T-cell (primary cell): Measurements from ENCODE around the gene MPPED1. TPM values are rescaled to one million over a fixed set of nuclear protein-coding genes. Genes with fewer than 3 reads are reported as not detected.

ENCODE experiments used
- ATAC-seq, 4 experiments: fragments of 200-7000 bp in 3 of 4; fragments of 150-1000 bp in 1 of 4; cut with Tn5 transposase; replicated peaks in 1 of 4; 1 replicate in 3 of 4; 2 replicates in 1 of 4; pipeline ENCODE4 v1.10.0; 2021; ENCODE audit warnings: moderate library complexity in 3 of 4, mild to moderate bottlenecking in 2 of 4, moderate number of reproducible peaks in 1 of 4
- CTCF ChIA-PET, 2 donors: fragments of 300-600 bp; sonication (Branson Sonifier 250); formaldehyde crosslinking; loops; one replicate each; lab custom pipeline; 2022; ENCODE audit warnings: antibody characterized with exemption in 2 of 2; lab: Charles Lee
- POLR2A ChIA-PET, 2 donors: fragments of 300-600 bp; sonication (Branson Sonifier 250); formaldehyde crosslinking; loops; one replicate each; lab custom pipeline; 2022; ENCODE audit warnings: antibody characterized with exemption in 2 of 2; lab: Charles Lee
- DNase-seq, 35 experiments: peaks; one replicate each; pipeline versions ENCODE4 v3.0.0 to v3.0.0-alpha.2; 2013 to 2023
- H3K27ac ChIP-seq: one replicate; pipeline ENCODE4 v1.5.1; 2013; ENCODE audit warnings: low read length
- H3K27me3 ChIP-seq, 2 experiments: replicated peaks in 1 of 2; 1 replicate in 1 of 2; 2 replicates in 1 of 2; pipeline versions ENCODE4 v1.6.1 to v1.7.0; 2013; ENCODE audit warnings: low read length in 1 of 2, mixed read lengths in 1 of 2; ENCODE audit not compliant: control insufficient read depth in 2 of 2, insufficient read depth in 2 of 2; ENCODE audit errors: extremely low read depth in 1 of 2
- H3K36me3 ChIP-seq, 2 donors: 1 replicate in 1 of 2; 2 replicates in 1 of 2; pipeline versions ENCODE4 v1.6.1 to v1.7.0; 2013; ENCODE audit warnings: low read length in 1 of 2; ENCODE audit not compliant: control insufficient read depth in 2 of 2, insufficient read depth in 1 of 2; ENCODE audit errors: extremely low read depth in 1 of 2
- H3K4me1 ChIP-seq, 2 experiments: 1 replicate in 1 of 2; 2 replicates in 1 of 2; pipeline versions ENCODE4 v1.6.1 to v1.7.0; 2013; ENCODE audit warnings: low read length in 2 of 2, mixed read lengths in 1 of 2; ENCODE audit not compliant: insufficient read depth in 2 of 2, control insufficient read depth in 1 of 2; ENCODE audit errors: extremely low read depth in 1 of 2
- H3K4me3 ChIP-seq, 2 donors: 1 replicate in 1 of 2; 2 replicates in 1 of 2; pipeline versions ENCODE4 v1.5.1 to v1.7.0; 2013; ENCODE audit warnings: mild to moderate bottlenecking in 2 of 2, low read length in 1 of 2, moderate library complexity in 1 of 2; ENCODE audit not compliant: control insufficient read depth in 1 of 2; ENCODE audit errors: extremely low read depth in 1 of 2
- H3K9me3 ChIP-seq: 2 replicates; pipeline ENCODE4 v1.7.0; 2013
- H3K27ac Mint-ChIP-seq, 2 donors: one replicate each; pipeline ENCODE4 v1.8.0; 2020 to 2021; ENCODE audit warnings: mild to moderate bottlenecking in 2 of 2, mixed read lengths in 2 of 2
- H3K27me3 Mint-ChIP-seq, 2 donors: one replicate each; pipeline ENCODE4 v1.8.0; 2021 to 2022; ENCODE audit warnings: mixed read lengths in 2 of 2
- H3K36me3 Mint-ChIP-seq: one replicate; pipeline ENCODE4 v1.8.0; 2021; ENCODE audit warnings: mixed read lengths
- H3K4me1 Mint-ChIP-seq, 3 donors: one replicate each; pipeline ENCODE4 v1.8.0; 2020 to 2022; ENCODE audit warnings: mixed read lengths in 3 of 3, mild to moderate bottlenecking in 1 of 3
- H3K4me3 Mint-ChIP-seq, 3 donors: one replicate each; pipeline ENCODE4 v1.8.0; 2020 to 2022; ENCODE audit warnings: mild to moderate bottlenecking in 3 of 3, mixed read lengths in 3 of 3, moderate library complexity in 3 of 3
- H3K9me3 Mint-ChIP-seq, 3 donors: one replicate each; pipeline ENCODE4 v1.8.0; 2020 to 2022; ENCODE audit warnings: mixed read lengths in 3 of 3
- WGBS: methylation state at CpG from one replicate; pipeline ENCODE4 v1.1.5; 2013; ENCODE audit warnings: missing lambda C conversion rate; ENCODE audit not compliant: insufficient coverage; 5-methylcytosine and 5-hydroxymethylcytosine counted together
- total RNA-seq, 35 experiments: library from RNA in 6 of 35; stranded (reverse) in 6 of 35; fragments of 120-200 nt in 1 of 35; gene quantifications; one replicate each; pipeline versions ENCODE4 v1.2.1 to v1.2.4 and lab custom pipeline; 2013 to 2026

Gene MPPED1
- total RNA-seq, 5 donors from 2014 or later (not counting 1 experiment from before 2014, with no cell fraction given) = not detected

DNA sequence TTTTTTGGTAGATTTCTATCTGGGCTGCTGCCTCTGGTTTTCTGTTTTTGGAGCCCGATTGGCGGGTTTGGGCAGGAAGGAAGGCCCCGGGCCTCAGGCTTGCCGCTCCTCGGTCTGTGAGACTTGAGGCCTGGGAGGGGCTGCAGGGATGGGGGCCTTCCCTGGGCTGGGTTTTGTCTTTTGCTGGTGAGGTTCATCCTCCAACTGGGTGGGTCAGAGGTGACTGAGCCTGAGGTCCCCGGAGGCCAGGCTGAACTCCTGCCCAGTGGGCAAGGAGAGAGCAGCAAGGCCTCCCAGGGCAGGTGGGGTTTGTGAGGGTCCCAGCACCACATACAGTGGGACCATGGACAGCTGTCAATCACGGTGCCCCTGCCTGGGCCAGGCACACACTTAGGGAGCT is 15.0 kb downstream of the MPPED1 start:
- no peak overlapping the region for H3K4me3 ChIP-seq
- ChIA-PET CTCF (no interaction called here), POLR2A (no interaction called here)
- H3K4me1 Mint-ChIP-seq = no peaks in the 10 kb centered on the region
- H3K36me3 Mint-ChIP-seq = no peaks in the 10 kb centered on the region
- DNase-seq = no peak
- H3K4me1 ChIP-seq = no peaks in the 10 kb centered on the region
- no peak overlapping the region for H3K4me3 Mint-ChIP-seq
- no peaks in the 10 kb centered on the region for H3K9me3 ChIP-seq
- peaks cover 2 to 60% of the 10 kb centered on the region in 2 experiments for H3K27me3 ChIP-seq
- no peaks in the 10 kb centered on the region for H3K9me3 Mint-ChIP-seq
- H3K36me3 ChIP-seq = no peaks in the 10 kb centered on the region
- 25% methylated on average over 4 of the region's 7 CpGs for WGBS
- H3K27ac ChIP-seq = no peak overlapping the region
- no peak overlapping the region for H3K27ac Mint-ChIP-seq
- no peak for ATAC-seq
- peaks cover 29 to 38% of the 10 kb centered on the region in 2 donors for H3K27me3 Mint-ChIP-seq

DNA sequence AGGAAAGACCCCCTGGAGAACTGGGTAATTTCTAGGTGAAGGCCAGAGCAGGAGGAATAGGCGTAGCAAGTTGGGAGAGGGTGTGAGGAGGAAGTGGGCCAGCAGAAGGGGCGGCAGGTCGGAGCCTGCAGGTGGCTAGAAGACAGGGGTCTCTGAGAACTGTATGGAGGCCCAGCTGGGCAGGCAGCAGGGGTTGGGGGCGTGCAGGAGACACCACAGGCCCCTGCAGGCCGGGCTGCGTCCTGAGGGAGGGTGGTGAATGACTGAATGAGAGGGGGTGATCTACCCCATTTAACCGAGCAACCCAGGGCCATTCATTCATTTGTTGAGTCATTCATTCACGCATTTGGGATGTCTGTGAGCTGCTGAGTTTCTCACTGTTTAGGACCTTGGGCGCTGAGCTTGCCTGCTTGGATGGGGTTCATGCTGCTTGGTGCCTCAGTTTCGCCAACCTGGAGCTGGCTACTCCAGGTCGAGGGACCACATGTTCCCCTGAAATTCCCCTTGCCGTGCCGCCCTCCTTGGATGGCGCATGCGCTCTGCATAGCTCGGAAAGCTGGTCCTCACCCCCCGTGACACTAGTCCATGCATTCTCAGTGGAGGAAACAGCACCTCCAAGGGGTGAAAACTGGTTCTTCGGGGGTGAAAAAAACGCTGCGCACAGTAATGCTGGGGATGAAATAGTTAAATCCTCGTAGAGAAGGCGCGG is 15.6 kb downstream of the MPPED1 start:
- DNase-seq = no peak
- no peak overlapping the region for H3K4me3 Mint-ChIP-seq

DNA sequence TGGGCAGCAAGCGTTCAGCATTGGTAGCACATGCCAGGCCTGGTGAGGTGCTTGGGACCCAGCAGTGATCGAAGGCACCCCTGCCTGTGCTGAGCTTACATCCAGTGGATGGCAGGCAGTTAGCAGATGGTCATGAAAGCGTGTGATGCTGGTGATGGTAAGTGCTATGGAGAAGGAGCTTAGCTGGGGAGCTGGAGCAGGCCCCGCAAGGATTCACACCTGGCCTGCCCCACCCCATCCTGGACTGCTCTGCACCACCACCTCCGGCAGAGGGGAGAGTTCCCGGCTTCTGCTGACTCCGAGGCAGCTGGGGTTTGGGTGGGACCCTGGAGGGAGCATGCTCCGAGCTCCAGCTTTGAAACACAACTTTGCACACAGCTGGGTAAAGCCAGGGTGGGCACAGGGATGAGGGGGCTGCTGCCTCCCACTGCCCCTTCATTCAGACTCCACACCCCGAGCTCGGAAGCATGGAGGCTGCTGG is 16.2 kb downstream of the MPPED1 start:
- Histone ChIP-seq H3K27ac (no peak overlapping the region), H3K9me3 (no peaks in the 10 kb centered on the region), H3K27me3 (peaks cover 2 to 66% of the 10 kb centered on the region in 2 experiments), H3K4me1 (no peaks in the 10 kb centered on the region), H3K4me3 (no peak overlapping the region), H3K36me3 (no peaks in the 10 kb centered on the region)
- Mint-ChIP-seq H3K4me3 (no peak overlapping the region), H3K36me3 (no peaks in the 10 kb centered on the region), H3K27ac (no peak overlapping the region), H3K9me3 (no peaks in the 10 kb centered on the region), H3K27me3 (peaks cover 32 to 43% of the 10 kb centered on the region in 2 donors), H3K4me1 (no peaks in the 10 kb centered on the region)
- DNase-seq (no peak), ATAC-seq (no peak)
- ChIA-PET POLR2A (no interaction called here), CTCF (no interaction called here)
- WGBS = 61% methylated on average over 3 of the region's 10 CpGs

More for the DNA sequence above, 15.6 kb downstream of the MPPED1 start:
- Mint-ChIP-seq H3K36me3 (no peaks in the 10 kb centered on the region), H3K27ac (no peak overlapping the region), H3K9me3 (no peaks in the 10 kb centered on the region), H3K27me3 (peaks cover 32 to 43% of the 10 kb centered on the region in 2 donors), H3K4me1 (no peaks in the 10 kb centered on the region)
- no peaks in the 10 kb centered on the region for H3K9me3 ChIP-seq
- no peak for ATAC-seq
- no peak overlapping the region for H3K4me3 ChIP-seq
- ChIA-PET POLR2A (no interaction called here), CTCF (no interaction called here)
- H3K36me3 ChIP-seq = no peaks in the 10 kb centered on the region
- H3K27ac ChIP-seq = no peak overlapping the region
- H3K4me1 ChIP-seq = no peaks in the 10 kb centered on the region
- 71% methylated on average over 23 of the region's 23 CpGs for WGBS
- peaks cover 2 to 62% of the 10 kb centered on the region in 2 experiments for H3K27me3 ChIP-seq

DNA sequence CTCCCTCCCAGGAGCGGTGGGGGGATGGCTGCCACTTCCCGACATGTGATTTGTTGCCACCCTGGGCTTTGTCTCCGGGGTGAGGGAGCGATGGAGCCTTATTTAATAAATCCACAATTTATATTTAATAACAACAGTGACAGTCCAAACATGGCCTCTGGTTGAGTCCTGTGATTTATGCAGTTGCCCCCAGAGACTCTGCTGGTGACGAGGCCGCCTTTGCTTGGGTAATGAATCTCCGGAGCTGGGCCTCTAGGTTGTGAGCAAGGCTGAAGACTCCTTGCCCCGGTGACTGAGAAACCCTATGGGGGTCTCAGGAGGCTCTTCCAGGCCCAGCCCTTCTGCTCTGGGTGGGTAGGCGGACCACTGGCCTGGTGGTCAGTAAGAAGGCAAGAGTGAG is 16.7 kb downstream of the MPPED1 start:
- Histone ChIP-seq H3K27me3 (peaks cover 2 to 68% of the 10 kb centered on the region in 2 experiments), H3K36me3 (no peaks in the 10 kb centered on the region), H3K4me3 (no peak overlapping the region), H3K4me1 (no peaks in the 10 kb centered on the region), H3K27ac (no peak overlapping the region), H3K9me3 (no peaks in the 10 kb centered on the region)
- Mint-ChIP-seq H3K27me3 (peaks cover 32 to 42% of the 10 kb centered on the region in 2 donors), H3K4me3 (no peak overlapping the region), H3K36me3 (no peaks in the 10 kb centered on the region), H3K27ac (no peak overlapping the region), H3K9me3 (no peaks in the 10 kb centered on the region), H3K4me1 (no peaks in the 10 kb centered on the region)
- 94% methylated on average over 5 of the region's 9 CpGs for WGBS
- DNase-seq (no peak), ATAC-seq (no peak)
- CTCF ChIA-PET = no interaction called here
- POLR2A ChIA-PET = no interaction called here

DNA sequence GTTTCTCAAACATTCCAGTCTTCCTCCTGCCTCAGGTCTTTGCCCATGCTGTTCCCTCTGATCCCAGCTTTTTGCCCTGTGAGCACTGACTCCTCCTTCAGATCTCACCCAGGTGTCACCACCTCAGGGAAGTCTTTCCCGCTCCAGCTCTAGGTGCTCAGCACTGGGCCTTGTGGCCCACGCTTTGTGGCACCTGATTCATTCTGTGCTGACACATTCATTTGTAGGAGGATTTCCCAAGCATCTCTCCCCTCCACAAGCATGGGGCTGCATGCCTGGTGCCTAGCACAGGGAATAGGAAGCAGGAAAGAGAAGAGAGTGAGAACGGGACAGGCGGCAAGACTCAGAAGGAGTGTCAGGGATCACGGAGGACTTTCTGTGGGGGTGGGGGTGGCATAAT is 17.6 kb downstream of the MPPED1 start:
- H3K36me3 Mint-ChIP-seq = no peaks in the 10 kb centered on the region
- POLR2A ChIA-PET = no interaction called here
- no peak overlapping the region for H3K27ac ChIP-seq
- 86% methylated on average over 4 of the region's 5 CpGs for WGBS
- H3K27me3 ChIP-seq = peaks cover 2 to 70% of the 10 kb centered on the region in 2 experiments
- H3K9me3 ChIP-seq = no peaks in the 10 kb centered on the region
- H3K9me3 Mint-ChIP-seq = no peaks in the 10 kb centered on the region
- H3K4me3 Mint-ChIP-seq = no peak overlapping the region
- no peaks in the 10 kb centered on the region for H3K4me1 ChIP-seq
- no peaks in the 10 kb centered on the region for H3K4me1 Mint-ChIP-seq
- CTCF ChIA-PET = no interaction called here
- no peak overlapping the region for H3K27ac Mint-ChIP-seq
- H3K4me3 ChIP-seq = no peak overlapping the region
- H3K36me3 ChIP-seq = no peaks in the 10 kb centered on the region
- peaks cover 32 to 40% of the 10 kb centered on the region in 2 donors for H3K27me3 Mint-ChIP-seq
- no peak for DNase-seq
- no peak for ATAC-seq

DNA sequence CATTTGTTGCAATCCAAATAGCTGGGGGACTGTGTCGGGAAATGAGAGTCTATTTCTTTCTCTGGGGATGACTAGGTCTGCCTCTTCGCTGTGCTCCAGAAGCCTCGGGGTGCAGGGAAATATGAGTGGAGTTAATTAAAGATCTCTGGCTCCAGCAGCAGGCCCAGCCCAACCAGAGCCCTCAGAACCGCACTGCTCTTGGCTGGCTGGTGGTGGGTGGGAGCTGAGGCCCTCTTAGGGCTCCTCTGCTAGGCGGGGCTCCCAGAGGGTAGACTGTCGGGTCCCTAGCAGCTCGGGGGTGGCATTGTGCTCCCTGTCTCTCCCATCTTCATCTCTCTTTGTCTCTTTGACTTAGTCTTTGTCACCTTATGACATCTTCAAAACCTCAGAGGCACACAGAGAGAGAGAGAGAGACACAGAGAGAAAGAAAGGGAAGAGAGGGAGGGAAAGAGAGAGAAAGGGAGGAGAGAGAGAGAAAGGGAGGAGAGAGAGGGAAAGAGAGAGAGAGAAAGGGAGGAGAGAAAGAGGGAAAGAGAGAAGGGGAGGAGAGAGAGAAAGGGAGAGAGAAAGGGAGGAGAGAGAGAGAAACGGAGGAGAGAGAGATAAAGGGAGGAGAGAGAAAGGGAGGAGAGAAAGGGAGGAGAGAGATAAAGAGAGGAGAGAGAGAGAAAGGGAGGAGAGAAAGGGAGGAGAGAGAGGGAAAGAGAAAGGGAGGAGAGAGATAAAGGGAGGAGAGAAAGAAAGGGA is 20.2 kb downstream of the MPPED1 start:
- H3K4me3 Mint-ChIP-seq = no peak overlapping the region
- H3K27me3 Mint-ChIP-seq = peaks cover 34 to 42% of the 10 kb centered on the region in 2 donors
- Histone ChIP-seq H3K4me3 (no peak overlapping the region), H3K4me1 (no peaks in the 10 kb centered on the region), H3K9me3 (no peaks in the 10 kb centered on the region), H3K36me3 (no peaks in the 10 kb centered on the region), H3K27ac (no peak overlapping the region), H3K27me3 (peaks cover 2 to 61% of the 10 kb centered on the region in 2 experiments)
- no peak for DNase-seq
- CTCF ChIA-PET = no interaction called here
- no peaks in the 10 kb centered on the region for H3K9me3 Mint-ChIP-seq
- POLR2A ChIA-PET = no interaction called here
- H3K36me3 Mint-ChIP-seq = no peaks in the 10 kb centered on the region
- H3K27ac Mint-ChIP-seq = no peak overlapping the region
- ATAC-seq = no peak
- H3K4me1 Mint-ChIP-seq = no peaks in the 10 kb centered on the region
- 56% methylated on average over 3 of the region's 8 CpGs for WGBS
